Loucy (cell line): ENCODE results near the gene POFUT2.

Experiments
- CTCF ChIP-seq: fragments of 200-600 bp; sonication (generic); conservative IDR thresholded peaks from 2 replicates; pipeline ENCODE4 v1.5.1; 2014; ENCODE audit warnings: mild to moderate bottlenecking, antibody characterized with exemption, low read length
- EZH2phosphoT487 ChIP-seq: fragments of 200-600 bp; IDR thresholded peaks from 2 replicates; pipeline ENCODE4 v1.6.1; 2018; ENCODE audit warnings: antibody characterized with exemption, mild to moderate bottlenecking, moderate library complexity, borderline replicate concordance

- TF ChIP-seq CTCF (peak; percentile 37), EZH2phosphoT487 (no peak)
These were observed 2.2 kb upstream of the POFUT2 start for GRCh38 chr21:45289655-45290515.
